Rectal smooth muscle tissue (tissue), 1 donor: ENCODE measurements around the gene MARK3.

Experiments used
- H3K27ac ChIP-seq: one replicate; pipeline ENCODE4 v1.7.0; 2013; ENCODE audit warnings: low read depth, low read length, inconsistent platforms
- H3K27me3 ChIP-seq: one replicate; pipeline ENCODE4 v1.7.0; 2013; ENCODE audit warnings: low read length; ENCODE audit not compliant: control insufficient read depth, insufficient read depth
- H3K36me3 ChIP-seq: one replicate; pipeline ENCODE4 v1.7.0; 2013; ENCODE audit warnings: low read length; ENCODE audit not compliant: control insufficient read depth, insufficient read depth
- H3K4me1 ChIP-seq: one replicate; pipeline ENCODE4 v1.7.0; 2013; ENCODE audit warnings: low read length; ENCODE audit not compliant: control insufficient read depth, insufficient read depth
- H3K4me3 ChIP-seq: one replicate; pipeline ENCODE4 v1.7.0; 2013; ENCODE audit warnings: low read length
- H3K9ac ChIP-seq: one replicate; pipeline ENCODE4 v1.7.0; 2013; ENCODE audit warnings: low read length

MARK3 gene

DNA sequence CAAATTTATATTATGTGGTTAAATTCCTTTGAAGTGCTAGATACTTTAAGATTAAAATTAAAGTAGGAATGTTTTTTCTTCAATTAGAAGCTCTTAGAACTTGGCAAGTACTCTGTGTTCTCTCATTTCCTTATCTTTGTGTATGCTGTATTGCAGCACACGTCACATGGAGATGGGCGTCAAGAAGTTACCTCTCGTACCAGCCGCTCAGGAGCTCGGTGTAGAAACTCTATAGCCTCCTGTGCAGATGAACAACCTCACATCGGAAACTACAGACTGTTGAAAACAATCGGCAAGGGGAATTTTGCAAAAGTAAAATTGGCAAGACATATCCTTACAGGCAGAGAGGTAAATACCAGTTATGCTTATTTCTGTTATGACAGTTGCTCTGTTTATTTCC lies 19.7 kb downstream of the MARK3 start:
- Histone ChIP-seq H3K9ac (no peak overlapping the region), H3K4me1 (peaks cover 11% of the 10 kb centered on the region), H3K27ac (no peak overlapping the region), H3K36me3 (peaks cover 3% of the 10 kb centered on the region), H3K4me3 (no peak overlapping the region), H3K27me3 (no peaks in the 10 kb centered on the region)

DNA sequence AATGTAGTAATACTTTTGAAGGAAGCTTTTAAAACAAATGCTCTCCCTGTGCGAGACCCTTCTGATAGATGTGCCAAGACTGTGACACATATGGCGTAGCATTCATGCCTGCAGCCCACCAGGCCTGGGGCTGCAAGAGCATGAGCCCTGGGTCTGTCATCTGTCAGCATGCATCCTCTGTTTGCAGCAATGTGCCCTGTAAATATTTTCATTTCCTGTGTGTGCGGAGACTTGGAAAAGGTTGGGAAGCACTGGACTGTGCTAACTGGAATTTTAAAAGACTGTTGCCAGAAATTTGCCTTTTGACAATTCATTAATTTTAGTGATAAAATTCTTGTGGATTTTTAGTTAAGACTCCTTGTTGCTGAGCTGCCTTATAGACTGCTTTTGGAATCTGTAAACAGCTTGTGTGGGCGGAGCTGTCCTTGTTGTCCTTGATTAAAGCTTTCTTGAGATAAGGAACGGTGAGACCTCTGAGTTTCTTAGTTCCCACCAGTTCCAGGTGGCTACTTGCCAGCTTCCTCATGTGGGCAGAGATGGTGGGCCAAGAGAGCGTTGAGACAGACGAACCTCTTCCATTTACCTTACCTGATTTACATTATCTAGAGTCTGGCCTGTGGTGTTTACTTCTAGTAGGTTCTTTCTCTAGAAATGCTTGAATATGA lies 23.4 kb downstream of the MARK3 start:
- no peak overlapping the region for H3K4me3 ChIP-seq
- no peak overlapping the region for H3K9ac ChIP-seq
- H3K27me3 ChIP-seq, result no peaks in the 10 kb centered on the region
- peaks cover 9% of the 10 kb centered on the region for H3K36me3 ChIP-seq
- H3K27ac ChIP-seq, result no peak overlapping the region
- H3K4me1 ChIP-seq, result no peaks in the 10 kb centered on the region

DNA sequence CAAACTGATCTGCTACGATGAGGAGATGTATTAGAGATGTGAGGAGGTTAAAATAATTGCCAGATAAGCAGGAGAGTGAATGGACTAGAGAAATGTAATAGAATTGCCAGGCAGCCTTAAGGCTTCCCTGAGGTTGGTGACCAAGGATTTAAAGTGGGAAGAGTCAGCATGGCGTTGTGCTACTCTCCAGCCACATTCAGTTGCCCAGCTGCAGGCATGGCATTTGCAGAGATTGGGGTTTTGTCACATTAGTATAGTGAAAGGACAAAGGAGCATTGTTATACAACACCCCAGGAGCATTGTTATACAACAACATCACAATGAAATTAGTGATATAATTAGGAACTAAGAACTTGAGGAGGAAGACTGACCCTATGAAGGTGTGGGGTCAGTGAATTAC lies 31.7 kb downstream of the MARK3 start:
- H3K4me3 ChIP-seq, result no peak overlapping the region
- H3K27ac ChIP-seq, result no peak overlapping the region
- H3K27me3 ChIP-seq, result no peaks in the 10 kb centered on the region
- peaks cover 6% of the 10 kb centered on the region for H3K36me3 ChIP-seq
- no peaks in the 10 kb centered on the region for H3K4me1 ChIP-seq
- no peak overlapping the region for H3K9ac ChIP-seq

DNA sequence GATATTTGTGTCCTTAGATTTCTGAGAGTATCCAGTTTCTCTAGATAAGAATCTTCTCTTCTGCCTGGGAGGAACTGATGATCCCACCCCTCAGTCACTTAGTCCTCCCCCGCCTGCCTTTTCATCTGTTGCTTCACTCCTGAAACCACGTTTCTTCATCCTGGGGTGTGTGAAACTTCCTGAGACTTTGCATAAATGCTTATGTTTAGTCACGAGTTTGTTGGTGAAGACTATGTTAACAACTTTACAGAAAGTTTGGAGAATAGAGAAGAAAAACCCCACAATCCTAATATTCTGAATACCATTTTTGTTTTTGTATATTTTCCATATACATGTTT lies 33.2 kb downstream of the MARK3 start:
- no peak overlapping the region for H3K9ac ChIP-seq
- H3K27me3 ChIP-seq, result no peaks in the 10 kb centered on the region
- no peaks in the 10 kb centered on the region for H3K36me3 ChIP-seq
- H3K27ac ChIP-seq, result no peak overlapping the region
- no peak overlapping the region for H3K4me3 ChIP-seq
- no peaks in the 10 kb centered on the region for H3K4me1 ChIP-seq

DNA sequence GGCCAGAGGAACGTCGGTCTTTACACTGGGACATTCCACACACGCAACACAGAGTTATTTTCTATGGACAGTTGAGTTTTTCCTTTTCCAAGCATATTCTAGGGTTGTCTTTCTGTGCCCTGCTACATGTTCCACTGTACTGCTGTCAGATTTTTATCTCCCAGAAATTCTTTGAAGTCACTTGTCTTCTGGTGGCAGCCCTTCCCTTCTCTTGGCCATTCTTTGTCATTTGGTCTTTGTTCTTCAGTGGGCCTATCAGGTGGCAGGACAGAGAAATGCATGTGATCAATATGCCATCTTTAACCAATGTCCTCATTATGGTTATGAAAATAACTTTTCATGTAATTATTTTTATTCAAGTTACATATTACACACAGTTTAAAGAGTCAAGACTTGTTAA lies 36.3 kb downstream of the MARK3 start:
- H3K27me3 ChIP-seq, result no peaks in the 10 kb centered on the region
- H3K36me3 ChIP-seq, result no peaks in the 10 kb centered on the region
- H3K4me3 ChIP-seq, result no peak overlapping the region
- H3K4me1 ChIP-seq, result no peaks in the 10 kb centered on the region
- no peak overlapping the region for H3K27ac ChIP-seq
- no peak overlapping the region for H3K9ac ChIP-seq

DNA sequence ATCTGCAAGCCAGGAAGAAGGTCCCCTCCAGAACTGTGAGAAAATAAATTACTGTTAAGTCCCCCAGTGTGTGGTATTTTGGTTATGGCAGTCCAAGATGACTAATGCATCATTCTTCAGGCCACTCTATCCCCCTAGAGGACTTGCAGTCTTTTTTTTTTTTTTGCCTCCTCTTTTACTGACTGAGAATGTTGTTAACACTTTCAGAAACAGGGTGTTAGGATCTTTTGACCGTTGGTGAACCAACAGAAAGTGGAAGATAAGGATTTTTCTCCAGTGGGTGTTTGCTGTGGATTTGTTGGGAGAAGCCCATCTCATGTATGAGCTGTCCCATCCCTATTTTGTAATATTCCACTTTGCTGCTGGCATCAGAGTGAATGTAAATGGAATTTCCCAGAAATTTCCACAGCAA lies 37.8 kb downstream of the MARK3 start:
- no peak overlapping the region for H3K9ac ChIP-seq
- no peak overlapping the region for H3K27ac ChIP-seq
- H3K27me3 ChIP-seq, result no peaks in the 10 kb centered on the region
- no peaks in the 10 kb centered on the region for H3K36me3 ChIP-seq
- H3K4me1 ChIP-seq, result no peaks in the 10 kb centered on the region
- no peak overlapping the region for H3K4me3 ChIP-seq

DNA sequence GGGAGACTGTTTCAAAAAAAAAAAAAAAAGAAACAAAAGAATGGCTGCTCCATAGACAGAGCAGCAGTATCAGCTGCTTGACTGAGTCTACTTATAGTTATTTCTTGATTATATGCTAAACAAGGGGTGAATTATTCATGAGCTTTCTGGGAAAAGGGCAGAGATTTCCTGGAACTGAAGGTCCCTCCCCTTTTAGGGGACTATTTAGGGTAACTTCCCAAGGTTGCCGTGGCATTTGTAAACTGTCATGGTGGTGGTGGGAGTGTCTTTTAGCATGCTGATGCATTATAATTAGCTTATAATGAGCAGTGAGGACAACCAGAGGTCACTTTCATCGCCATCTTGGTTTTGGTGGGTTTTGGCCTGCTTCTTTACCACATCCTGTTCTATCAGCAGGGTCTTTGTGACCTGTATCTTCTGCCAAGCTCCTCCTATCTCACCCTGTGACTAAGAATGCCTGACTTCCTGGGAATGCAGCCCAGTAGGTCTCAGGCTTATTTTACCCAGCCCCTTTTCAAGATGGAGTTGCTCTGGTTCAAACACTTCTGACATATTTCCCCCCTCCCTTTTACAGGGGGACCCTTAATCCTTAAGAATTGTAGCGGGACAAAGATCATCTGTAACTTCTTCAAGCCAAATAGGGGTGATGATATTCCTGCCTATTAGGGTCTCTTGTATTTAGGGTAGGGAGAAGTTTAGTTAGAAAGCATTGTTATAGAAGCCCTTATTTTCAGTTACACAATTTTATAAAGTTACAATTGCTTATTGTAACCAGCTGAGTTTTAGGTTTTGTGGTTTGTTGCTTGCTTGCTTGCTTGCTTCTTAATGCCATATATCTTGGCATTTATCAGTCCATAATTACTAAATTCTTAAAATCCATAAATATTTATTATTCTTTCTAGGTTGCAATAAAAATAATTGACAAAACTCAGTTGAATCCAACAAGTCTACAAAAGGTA lies 42.5 kb downstream of the MARK3 start:
- Histone ChIP-seq H3K27me3 (no peaks in the 10 kb centered on the region), H3K36me3 (no peaks in the 10 kb centered on the region), H3K27ac (no peak overlapping the region), H3K4me3 (no peak overlapping the region), H3K4me1 (no peaks in the 10 kb centered on the region), H3K9ac (no peak overlapping the region)

DNA sequence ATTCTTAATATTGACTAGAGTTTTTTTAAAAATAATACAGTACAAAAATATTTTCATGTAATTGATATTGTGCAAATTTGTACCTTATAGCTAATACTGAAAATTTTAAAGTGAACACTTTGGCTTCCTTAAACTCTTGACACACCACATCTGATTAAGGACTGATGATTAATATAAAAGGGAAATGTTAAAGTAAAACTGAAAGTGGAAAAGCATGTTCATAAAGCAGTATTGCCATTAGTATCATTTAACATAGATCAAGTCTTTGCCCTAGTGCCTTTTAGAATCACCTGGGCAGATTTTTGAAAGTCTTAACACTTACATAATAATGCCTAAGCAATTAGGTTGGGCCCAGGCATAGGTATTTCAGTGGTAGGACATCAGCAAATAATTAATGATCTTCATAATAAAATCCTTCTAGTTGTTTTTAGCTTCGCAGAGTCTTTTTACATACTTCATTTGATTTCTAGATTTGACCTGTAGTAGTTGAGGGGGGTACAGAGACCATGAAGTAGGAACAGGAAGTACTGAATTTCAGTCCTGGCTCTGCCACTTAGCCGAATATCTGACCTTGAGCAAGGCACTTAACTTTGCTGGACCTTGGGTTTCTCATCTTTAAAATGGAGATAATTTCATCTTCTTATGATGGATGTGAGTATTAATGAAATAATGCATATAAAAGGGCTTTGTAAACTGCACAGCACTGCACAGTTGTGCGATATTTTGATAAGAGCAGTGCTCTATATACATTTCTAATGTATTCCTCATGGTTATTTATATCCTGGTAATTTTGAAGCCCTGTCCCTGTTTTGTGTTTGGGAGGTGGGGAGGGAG lies 43.7 kb downstream of the MARK3 start:
- Histone ChIP-seq H3K27ac (no peak overlapping the region), H3K27me3 (no peaks in the 10 kb centered on the region), H3K4me1 (no peaks in the 10 kb centered on the region), H3K36me3 (no peaks in the 10 kb centered on the region), H3K4me3 (no peak overlapping the region), H3K9ac (no peak overlapping the region)

DNA sequence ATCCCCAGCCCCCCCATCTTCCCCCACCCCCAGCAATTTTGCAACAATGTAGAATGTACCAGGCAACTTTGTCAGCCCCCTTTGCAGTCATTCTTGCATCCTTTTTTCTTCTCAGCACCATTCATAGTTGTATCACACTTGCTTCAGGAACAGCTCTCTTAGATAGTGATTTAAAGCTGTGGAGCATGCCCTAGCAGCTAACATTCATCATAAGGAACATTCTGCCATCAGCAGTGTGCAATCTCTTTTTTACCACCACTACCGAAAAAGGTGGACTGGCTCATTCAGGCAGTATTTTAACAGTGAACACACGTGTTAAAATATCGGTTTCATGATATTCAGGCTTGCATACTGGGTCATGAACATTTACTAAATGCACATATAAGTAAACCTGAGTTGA lies 45.1 kb downstream of the MARK3 start:
- H3K4me1 ChIP-seq, result no peaks in the 10 kb centered on the region
- no peak overlapping the region for H3K27ac ChIP-seq
- H3K9ac ChIP-seq, result no peak overlapping the region
- no peak overlapping the region for H3K4me3 ChIP-seq
- no peaks in the 10 kb centered on the region for H3K36me3 ChIP-seq
- no peaks in the 10 kb centered on the region for H3K27me3 ChIP-seq

DNA sequence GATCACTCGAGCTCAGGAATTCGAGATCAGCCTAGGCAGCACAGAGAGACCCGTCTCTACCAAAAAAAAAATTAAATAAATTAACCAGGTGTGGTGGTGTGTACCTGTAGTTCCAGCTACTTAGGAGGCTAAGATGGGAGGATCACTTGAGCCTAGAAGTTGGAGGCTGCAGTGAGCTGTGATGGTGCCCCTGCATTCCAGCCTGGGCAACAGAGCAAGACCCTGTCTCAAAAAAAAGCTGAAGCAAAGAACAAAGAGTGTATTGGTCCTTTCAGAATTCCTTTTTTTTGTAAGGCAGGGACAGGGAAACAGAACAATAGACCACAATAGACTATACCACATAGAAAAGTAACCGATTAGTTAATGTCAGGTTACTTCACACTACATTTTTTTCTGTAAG lies 47.4 kb downstream of the MARK3 start:
- no peaks in the 10 kb centered on the region for H3K27me3 ChIP-seq
- no peaks in the 10 kb centered on the region for H3K4me1 ChIP-seq
- no peaks in the 10 kb centered on the region for H3K36me3 ChIP-seq
- H3K27ac ChIP-seq, result no peak overlapping the region
- no peak overlapping the region for H3K9ac ChIP-seq
- H3K4me3 ChIP-seq, result no peak overlapping the region

DNA sequence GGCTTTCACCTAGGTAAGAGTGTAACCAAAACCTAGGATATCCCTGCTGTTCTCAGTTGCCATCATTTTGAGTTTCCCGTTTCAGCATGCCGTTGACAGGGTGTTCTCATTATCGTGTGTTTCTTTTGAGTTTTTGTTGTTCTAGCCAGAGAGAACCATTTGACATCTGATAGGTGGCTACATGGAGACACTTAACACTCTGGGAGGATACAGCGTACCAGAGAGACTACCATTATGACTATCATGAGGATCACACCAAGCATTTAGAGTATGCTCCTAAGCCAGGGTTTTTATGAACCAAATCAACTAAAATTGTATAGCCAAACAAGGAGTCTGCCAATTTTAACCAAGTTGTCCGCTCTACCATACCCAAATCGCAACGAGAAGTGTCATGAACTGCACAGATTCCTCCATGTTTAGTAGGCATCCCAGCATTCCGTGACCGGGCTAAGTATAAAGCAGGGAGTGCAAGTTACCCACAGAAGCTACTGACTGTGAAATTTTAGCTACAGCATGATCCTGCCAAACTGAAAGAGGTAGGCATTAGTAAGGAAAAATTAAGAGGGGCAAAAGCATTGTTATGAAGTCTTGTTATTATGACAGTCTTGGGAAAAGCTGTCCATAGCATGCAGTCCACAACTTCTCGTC lies 48.8 kb downstream of the MARK3 start:
- Histone ChIP-seq H3K4me3 (no peak overlapping the region), H3K4me1 (no peaks in the 10 kb centered on the region), H3K9ac (no peak overlapping the region), H3K27ac (no peak overlapping the region), H3K36me3 (no peaks in the 10 kb centered on the region), H3K27me3 (no peaks in the 10 kb centered on the region)

DNA sequence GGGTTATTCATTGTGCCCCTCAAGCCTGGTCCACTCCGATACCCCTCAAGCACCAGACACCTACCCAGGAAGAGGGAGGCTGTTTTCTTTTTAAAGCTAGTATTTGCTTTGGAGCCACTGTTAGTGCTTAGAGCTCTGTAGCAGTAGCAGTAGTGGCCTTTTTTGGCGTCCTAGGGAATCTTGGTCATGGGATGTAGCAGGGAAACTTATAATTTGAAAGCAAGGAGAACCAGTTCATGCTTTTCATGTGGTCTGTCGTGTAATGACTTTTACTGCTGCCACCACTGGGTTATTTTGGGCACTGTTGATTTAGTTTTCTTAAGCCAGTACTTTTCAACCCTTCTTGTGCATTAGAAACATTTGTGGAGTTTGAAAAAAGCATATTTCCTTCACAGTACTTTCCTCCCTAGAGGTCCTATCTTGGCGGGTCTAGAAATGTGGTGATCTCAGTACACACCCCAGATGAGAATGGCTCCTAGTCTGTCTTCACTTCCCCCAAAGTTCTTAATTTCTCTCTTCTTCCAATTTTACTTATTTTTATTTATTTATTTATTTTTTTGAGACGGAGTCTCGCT lies 49.7 kb downstream of the MARK3 start:
- H3K4me1 ChIP-seq, result no peaks in the 10 kb centered on the region
- H3K27me3 ChIP-seq, result no peaks in the 10 kb centered on the region
- no peaks in the 10 kb centered on the region for H3K36me3 ChIP-seq
- no peak overlapping the region for H3K27ac ChIP-seq
- no peak overlapping the region for H3K9ac ChIP-seq
- no peak overlapping the region for H3K4me3 ChIP-seq
